ENCODE data around the gene GRK1.
A peak's percentile ranks its signal among the peaks of the same experiment; 100 is the strongest.

The GRK1 gene

GRCh38 chr13:113763254-113763653, 96.2 kb downstream of the GRK1 start:
- no peak for DNase-seq

DNA sequence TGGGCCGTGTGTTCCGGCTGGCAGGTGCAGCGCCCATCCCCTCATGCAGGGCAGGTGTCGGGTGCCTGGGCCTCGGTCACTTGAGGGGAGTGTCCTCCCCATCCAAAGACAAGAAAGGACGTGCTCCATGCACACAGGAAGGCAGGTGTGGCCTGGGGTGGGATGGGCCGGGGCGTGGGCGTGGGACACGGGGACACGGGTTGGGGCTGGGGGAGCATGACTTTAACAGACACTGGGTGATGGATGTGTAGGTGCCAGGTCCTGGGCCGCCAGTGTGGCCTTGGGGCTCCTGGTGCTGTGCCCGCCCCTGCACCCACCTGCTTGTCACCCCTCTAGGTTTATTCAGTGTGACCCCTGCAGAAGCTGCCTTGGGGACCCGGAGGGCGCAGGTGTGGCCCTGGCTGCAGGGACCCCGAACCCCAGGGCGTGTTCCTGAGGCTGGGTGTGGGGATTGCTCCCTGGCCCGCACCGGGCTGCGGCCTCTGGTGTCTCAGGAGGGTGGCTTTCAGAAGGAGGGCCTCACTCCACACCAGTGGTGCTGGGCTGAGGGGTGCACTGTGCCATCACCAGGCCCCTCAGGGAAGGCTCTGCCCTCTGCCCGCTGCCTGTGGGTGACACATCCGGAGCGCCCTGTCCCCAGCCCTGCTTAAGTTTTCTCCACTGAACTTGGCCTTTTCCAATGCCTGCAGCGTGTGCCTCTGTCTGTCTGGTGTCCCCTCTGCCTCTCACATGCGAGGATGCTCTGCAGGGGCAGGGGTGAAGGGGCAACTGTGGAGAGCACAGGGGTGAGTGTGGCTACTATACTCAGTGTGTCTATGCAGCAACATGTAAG, 97.2 kb downstream of the GRK1 start:
- no peak for DNase-seq

GRCh38 chr13:113764793-113765563, 98.0 kb downstream of the GRK1 start:
- DNase-seq = no peak

DNA sequence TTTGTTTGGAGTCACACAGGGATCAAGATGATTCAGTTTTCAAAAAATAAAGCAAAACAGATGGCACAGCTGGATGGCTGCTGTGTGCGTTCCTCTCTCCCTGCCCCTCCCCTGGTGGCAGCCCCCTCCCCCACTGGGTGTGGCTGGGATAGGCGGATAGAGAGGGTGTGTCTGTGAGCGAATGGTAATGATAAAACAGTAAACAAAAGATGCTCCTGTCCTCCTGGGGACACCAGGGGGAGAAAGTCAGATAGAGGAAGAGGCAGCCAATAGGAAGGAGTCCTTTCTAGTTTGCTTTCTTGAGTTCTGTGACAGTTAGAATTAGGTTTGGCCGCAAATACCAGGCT, 98.5 kb downstream of the GRK1 start:
- no peak for DNase-seq

DNA sequence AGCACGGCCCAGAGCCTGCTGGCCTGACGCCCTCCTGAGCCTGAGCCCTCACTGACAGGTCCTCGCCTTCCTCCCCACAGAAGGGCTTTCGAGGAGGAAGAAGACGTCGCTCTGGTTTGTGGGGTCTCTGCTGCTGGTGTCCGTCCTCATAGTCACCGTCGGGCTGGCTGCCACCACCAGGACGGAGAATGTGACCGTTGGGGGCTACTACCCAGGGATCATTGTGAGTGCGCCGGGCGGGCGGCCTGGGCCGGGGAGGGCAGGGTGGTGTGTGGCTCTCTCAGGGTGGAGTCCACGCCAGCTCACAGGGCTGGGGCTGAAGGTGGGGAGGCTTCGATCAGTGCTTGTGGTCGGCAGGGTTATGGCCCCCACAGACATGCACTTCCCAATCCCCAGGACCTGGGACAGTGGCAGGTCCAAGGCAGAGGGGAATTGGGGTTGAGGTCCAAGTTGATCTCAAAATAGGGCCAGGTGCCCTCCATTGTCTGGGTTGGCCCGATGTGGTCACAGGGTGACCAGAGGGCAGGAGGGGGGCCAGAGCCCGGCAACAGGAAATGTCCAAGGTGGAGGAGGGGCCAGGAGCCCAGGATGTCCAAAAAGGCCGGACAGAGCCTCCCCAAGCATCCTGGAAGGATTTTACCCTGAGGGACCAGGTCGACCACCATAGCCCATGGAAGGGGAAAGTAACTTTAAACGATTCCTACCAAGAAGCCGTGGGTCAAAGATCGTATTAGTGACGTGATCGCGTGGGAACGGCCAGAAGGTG, 99.2 kb downstream of the GRK1 start:
- DNase-seq = no peak

- no peak for DNase-seq
These were observed 100.3 kb downstream of the GRK1 start for GRCh38 chr13:113767366-113767765.

DNA sequence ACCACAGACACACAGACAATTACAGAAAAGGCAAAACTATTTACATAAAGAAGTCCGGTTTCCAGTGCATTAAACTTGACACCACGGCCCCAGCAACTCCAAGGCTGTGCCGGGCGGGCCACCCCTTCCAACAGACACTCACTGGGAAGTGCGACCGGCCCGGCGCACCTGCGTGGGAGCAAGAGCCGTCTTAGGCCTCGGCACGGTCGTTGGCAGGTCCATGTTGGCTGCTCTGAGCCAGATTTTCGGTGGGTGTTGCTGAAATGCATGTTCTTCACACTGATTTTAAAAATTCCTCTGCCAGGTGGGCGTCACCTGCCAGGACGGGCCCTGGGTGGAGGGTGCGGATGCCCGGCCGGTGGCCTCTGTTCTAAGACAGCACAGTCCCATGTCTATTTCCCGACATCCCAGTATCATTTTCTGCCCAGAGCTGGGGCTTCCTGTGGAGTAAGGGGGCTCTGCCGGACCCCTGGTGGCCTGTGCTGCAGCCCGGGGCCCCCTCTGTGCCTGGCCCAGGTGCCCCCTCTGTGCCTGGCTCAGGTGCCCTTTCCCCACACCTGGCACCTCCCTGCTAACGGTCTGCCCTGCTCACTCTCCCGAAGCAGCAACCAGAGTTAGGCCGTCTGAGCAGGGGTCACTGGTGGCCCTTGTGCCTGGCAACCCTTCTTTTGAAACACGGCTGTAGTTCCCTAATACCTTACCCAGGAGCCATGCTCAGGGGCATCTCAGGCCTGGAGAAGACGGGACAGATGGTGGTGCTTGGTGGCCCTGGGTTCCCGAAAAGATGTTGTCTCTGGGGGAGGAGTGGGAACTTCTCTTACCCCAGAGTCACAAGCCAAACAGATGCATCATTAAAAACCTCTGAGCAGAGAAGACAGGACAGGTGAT, 101.2 kb downstream of the GRK1 start:
- DNase-seq = no peak

DNA sequence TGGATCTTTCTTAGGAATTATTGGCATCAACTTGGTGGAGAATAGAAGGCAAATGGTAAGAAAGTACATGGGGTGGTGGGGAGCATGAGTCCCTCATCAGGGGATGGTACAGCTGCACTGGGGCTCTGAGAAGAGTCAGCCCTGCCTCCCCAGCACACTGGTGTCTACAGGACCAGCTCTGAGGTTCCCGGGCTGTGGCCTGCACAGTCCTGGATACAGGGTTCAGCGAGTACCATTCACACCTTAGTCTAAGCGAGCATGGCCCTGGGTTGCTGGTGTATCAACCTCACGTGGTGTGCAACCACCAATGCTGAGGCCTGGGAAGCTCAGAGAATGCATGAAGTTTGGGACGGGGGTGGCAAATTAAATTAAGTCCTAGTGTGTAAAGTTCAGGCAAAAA, 102.1 kb downstream of the GRK1 start:
- DNase-seq = no peak

DNA sequence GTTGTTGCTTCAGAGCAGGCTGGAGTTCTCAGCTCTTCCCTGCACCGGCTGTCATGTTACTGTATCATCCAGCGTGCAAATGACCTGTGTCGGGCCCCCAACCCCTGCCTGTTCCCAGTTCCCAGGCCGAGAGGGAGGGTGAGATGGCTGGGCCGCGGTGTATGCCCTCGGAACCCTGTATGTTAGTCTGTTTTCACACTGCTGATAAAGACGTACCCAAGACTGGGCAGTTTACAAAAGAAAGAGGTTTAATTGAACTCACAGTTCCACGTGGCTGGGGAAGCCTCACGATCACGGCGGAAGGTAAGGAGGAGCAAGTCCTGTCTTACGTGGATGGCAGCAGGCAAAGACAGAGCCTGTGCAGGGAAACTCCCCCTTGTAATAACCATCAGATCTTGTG, 102.9 kb downstream of the GRK1 start:
- DNase-seq = no peak

DNA sequence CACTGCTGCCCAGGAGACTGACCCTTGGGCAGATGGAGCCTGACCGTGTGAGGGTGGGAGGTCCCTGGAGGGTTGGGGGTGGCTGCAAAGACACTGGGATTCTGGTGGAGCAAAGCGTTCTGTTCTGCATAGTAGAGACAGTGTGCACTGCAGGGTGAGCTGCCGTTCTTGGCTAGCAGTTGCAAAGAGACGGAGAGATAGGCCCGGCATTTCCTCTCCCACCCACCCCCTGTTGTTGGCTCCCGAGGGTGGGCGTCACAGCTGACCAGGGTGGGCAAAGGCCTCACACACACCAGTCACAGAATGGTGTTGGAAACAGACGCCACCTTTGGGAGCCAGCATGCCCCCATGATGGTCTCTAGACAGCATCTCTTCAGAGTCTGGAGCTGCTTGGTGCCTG, 103.4 kb downstream of the GRK1 start:
- DNase-seq = no peak

DNA sequence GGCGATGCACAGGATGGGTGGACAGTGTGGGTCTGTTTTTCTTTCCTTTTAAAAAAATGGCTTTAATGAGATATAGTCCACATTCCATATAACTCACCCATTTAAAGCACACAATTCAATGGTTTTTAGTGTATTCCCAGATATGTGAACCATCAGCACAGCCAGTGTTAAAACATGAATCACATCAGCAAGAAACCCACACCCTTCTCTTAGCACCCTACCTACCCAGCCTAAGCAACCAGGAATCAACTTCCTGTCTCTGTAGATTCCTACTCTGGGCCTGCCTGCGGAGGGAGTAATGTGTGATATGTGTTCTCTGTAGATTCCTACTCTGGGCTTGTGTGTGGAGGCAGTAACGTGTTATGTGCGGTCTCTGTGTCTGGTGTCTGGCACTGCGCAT, 103.9 kb downstream of the GRK1 start:
- no peak for DNase-seq

DNA sequence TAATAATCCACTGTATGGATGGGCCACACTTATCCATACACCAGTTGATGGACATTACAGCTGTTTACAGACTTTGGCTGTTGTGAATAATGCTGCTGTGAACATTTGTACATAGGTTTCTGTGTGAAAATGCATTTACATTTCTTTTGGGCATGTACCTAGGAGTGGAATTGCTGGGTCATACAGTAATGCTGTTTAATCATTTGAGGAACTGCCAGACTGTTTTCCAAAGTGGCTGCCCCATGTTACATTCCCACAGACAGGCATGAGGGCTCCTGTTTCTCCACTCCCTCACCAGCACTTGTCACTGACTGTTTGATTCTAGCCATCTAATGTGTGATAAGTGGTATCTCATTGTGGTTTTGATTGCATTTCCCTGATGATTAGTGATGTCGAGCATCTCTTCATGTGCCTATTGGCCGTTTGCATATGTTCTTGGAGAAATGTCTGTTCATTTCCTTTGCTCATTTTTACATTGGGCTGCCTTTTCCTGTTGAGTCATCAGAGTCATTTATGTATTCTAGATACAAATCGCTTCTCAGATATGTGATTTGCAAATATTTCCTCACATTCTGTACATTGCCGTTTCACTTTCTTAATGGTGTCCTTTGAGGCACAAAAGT, 104.8 kb downstream of the GRK1 start:
- DNase-seq = no peak

DNA sequence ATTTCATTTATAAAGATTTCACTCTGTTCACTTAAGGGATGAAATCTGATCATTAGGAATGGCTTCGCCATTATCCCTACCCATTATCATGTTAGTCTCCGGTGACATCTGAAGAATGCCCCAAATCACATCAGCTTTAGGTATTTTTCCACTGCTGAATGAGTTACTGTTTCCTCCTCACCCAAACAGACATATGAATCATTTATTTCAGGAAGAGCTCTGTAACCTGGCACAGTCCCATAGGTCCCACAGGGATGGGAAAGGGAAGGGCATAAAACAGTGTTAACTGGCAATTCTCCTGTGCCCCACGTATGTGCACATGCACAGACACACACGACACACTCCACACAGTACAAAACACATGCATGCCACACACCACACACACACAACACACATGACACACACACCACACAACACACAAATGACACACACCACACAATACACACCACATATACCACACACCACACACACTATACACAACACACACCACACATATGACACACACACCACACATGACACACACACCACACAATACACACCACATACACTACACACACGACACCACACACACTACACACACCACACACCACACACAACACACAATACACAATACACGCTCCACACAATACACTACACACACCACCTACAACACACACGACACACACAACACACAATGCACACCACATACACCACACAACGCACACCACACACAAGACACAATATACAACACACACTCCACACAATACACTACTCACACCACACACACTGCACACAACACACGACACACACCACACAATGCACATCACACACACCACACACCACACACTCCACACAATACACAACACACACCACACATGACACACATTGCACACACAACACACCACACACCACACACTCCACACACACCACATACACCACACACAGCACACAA, 107.4 kb downstream of the GRK1 start:
- DNase-seq = no peak

- DNase-seq = no peak
These were observed 108.6 kb downstream of the GRK1 start for GRCh38 chr13:113775451-113776145.

DNA sequence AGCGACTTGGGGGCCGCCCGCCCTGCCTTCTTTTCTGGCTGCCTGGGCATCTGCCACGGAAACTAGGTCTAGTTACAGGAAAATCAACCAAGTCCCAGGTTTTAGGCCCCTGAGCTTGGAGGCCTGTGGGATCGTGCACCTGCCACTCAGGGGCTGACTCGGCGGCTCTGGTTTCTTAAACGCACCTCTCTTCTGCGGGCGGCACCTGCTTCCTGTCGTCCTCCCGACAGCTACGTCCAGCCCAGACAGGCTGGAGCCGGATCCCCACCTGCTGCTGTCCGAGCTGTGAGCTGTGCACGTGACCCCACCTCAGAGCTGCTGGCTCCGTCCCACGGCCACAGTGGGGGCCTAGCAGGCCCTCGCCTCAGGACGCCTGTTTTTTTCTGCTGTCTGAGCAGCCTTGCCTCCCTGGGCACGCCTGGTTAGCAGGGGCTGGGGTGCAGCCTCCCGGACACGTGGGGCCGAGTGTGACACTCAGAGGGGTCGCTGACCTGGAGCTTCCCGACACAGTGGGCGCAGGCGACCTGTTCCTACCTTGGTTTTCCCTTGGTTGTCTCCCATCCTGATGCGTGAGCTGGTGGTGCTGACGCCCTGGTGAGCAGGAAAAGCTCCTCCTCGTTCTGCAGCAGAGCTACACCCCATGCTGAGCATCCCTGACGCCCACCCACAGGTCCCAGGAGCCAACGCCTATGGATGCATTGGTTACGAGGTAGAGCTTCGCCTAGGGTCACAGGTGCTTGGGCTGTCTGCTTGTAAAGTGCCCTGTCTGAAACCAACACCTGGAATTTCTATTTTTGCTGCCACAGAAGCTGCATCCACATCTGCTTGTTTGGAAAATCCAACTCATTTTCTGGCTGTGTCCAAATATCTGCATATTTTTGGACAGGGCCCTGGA, 109.5 kb downstream of the GRK1 start:
- peak; percentile 78 for DNase-seq

DNA sequence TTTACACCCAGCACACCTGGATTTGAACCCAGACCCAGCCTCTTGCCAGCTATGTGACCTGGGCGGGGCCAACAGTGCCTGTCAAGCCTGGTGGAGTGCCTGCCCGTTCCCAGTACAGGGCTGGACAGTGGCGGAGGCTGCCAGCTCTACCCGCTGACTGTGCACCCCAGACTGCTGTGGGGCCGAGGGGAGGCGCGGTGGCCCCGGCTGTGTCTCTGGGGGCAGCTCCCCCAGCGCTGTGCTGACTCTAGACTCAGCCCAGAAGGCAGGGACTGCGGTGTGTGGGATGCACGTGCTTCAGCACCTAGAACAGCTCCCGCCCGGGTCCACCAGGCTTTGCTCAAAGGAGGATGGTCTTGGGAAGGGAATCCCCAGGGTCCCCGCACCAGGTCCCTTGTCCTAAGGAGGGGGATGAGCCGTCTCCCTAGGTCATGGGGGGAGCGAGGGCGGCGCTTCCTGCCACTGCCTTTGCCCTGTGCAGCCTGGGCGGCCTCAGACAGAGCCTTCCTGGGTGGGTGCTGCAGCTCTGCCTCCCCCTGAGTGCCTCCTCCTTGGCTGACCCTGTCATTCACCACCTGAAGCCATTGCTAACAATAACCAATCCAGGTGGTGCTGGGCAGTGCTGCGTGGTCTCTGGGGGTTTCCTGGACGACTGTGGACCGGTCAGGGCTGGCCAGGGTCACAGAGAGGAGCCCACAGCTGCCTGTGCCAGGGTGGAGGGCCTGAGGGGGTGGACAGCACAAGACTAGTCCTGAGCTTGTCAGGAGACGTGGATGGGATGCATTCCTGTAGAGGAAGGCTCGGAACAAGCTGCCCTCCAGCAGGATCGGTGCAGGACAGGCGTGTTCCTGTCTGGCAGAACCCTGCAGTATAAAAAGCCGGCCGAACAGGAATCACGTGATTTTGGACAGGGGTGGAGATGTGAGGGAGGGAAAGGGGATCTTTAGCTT, 110.6 kb downstream of the GRK1 start:
- no peak for DNase-seq

GRCh38 chr13:113781571-113781970, 114.6 kb downstream of the GRK1 start:
- DNase-seq = no peak

DNA sequence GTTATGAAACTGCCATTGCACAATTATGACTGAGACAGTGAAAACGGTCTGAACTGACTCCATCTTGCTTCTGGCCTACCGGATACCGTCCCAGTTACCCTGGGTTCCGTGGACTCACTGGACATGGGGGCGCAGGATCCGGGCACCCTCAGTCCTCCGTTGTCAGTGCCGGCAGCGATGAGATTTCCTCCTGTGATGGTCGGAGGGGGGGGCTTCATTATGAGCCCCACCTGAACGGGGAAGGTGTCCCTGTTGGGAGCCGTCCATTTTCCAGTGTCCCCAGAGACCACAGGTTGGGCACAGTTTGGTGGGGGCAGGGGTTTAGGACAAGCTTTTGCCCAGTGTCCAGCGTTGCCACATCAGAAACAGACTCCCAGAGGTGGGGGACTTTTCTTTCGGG, 115.5 kb downstream of the GRK1 start:
- DNase-seq = no peak

Data from NCI-H2029 (cell line).